ENCODE results near the gene IGSF22. TPM values are rescaled to one million over a fixed set of nuclear protein-coding genes. Genes with fewer than 3 reads are reported as not detected.

Gene IGSF22
- total RNA-seq, 3 donors from 2014 or later (not counting 1 experiment from before 2014, with no cell fraction given), result 0.83 to 1.7 (median 1.2) TPM

DNA sequence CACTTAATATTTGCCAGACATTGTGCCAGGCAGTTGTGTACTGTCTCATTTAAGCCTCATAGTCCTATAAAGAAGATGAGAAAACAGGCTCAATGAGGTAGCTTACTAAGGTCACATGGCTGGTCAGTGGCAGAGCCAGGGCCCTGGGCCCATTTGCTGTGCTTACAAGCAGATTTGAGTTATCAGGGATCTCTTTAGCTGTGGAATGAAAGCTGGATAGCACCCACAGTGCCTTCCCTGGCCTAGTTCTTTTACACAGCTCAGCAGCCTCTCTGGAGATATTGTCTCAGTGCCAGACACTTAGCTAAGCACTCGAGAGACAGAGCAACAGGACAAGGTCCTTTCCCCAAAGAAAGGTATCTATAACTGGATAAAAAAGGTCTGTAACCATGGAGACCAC is 21.3 kb downstream of the IGSF22 start:
- Histone ChIP-seq H3K27ac (ENCODE audit: low read length) (no peak overlapping the region), H3K4me1 (ENCODE audit: control insufficient read depth, insufficient read depth, low read length) (peaks cover 26% of the 10 kb centered on the region), H3K4me3 (ENCODE audit: low read length) (no peak overlapping the region), H3K9me3 (ENCODE audit: control insufficient read depth, insufficient read depth, low read length) (no peaks in the 10 kb centered on the region), H3K27me3 (ENCODE audit: control insufficient read depth, insufficient read depth, low read length) (no peaks in the 10 kb centered on the region), H3K36me3 (ENCODE audit: control insufficient read depth, insufficient read depth, low read length) (no peaks in the 10 kb centered on the region)
- ATAC-seq, result no peak
- Mint-ChIP-seq H3K4me3 (no peak overlapping the region), H3K9me3 (no peaks in the 10 kb centered on the region), H3K36me3 (no peaks in the 10 kb centered on the region), H3K27me3 (ENCODE audit: low read depth in 2 of 2) (peaks cover 23% of the 10 kb centered on the region in 2 donors), H3K27ac (no peak overlapping the region), H3K4me1 (peaks cover 19 to 43% of the 10 kb centered on the region in 2 donors)
- no peak for TF ChIP-seq CTCF (IDR thresholded peaks at IDR 0.05)
- 86% methylated on average over 1 of the region's 1 CpG for WGBS (ENCODE audit: insufficient coverage)
- intact Hi-C loops (cut with micrococcal nuclease), result no loop called here
- DNase-seq, result no peak

- no peak for TF ChIP-seq CTCF (IDR thresholded peaks at IDR 0.05)
- DNase-seq (no peak), ATAC-seq (no peak)
- Mint-ChIP-seq H3K27me3 (ENCODE audit: low read depth in 2 of 2) (peaks cover 23% of the 10 kb centered on the region in 2 donors), H3K4me1 (peaks cover 23 to 49% of the 10 kb centered on the region in 2 donors), H3K36me3 (no peaks in the 10 kb centered on the region), H3K9me3 (no peaks in the 10 kb centered on the region), H3K4me3 (peak overlapping the region; percentile 21), H3K27ac (no peak overlapping the region)
- intact Hi-C loops (cut with micrococcal nuclease), result no loop called here
- 94% methylated on average over 5 of the region's 5 CpGs for WGBS (ENCODE audit: insufficient coverage)
- Histone ChIP-seq H3K4me3 (ENCODE audit: low read length) (no peak overlapping the region), H3K27ac (ENCODE audit: low read length) (no peak overlapping the region), H3K27me3 (ENCODE audit: control insufficient read depth, insufficient read depth, low read length) (no peaks in the 10 kb centered on the region), H3K36me3 (ENCODE audit: control insufficient read depth, insufficient read depth, low read length) (no peaks in the 10 kb centered on the region), H3K9me3 (ENCODE audit: control insufficient read depth, insufficient read depth, low read length) (no peaks in the 10 kb centered on the region), H3K4me1 (ENCODE audit: control insufficient read depth, insufficient read depth, low read length) (peaks cover 32% of the 10 kb centered on the region)
Observed at GRCh38 chr11:18704045-18704645, 21.8 kb downstream of the IGSF22 start.

GRCh38 chr11:18703001-18703763 is 22.8 kb downstream of the IGSF22 start:
- Mint-ChIP-seq H3K4me3 (no peak overlapping the region), H3K27ac (no peak overlapping the region), H3K27me3 (ENCODE audit: low read depth in 2 of 2) (peaks cover 23% of the 10 kb centered on the region in 2 donors), H3K4me1 (peaks cover 26 to 52% of the 10 kb centered on the region in 2 donors), H3K36me3 (no peaks in the 10 kb centered on the region), H3K9me3 (no peaks in the 10 kb centered on the region)
- no peak for TF ChIP-seq CTCF (IDR thresholded peaks at IDR 0.05)
- intact Hi-C loops (cut with micrococcal nuclease), result no loop called here
- no peaks in the 10 kb centered on the region for H3K36me3 ChIP-seq (ENCODE audit: control insufficient read depth, insufficient read depth, low read length)
- DNase-seq, result no peak
- no peaks in the 10 kb centered on the region for H3K27me3 ChIP-seq (ENCODE audit: control insufficient read depth, insufficient read depth, low read length)
- WGBS (ENCODE audit: insufficient coverage), result 74% methylated on average over 2 of the region's 2 CpGs
- H3K4me3 ChIP-seq (ENCODE audit: low read length), result no peak overlapping the region
- H3K4me1 ChIP-seq (ENCODE audit: control insufficient read depth, insufficient read depth, low read length), result peaks cover 36% of the 10 kb centered on the region
- H3K9me3 ChIP-seq (ENCODE audit: control insufficient read depth, insufficient read depth, low read length), result no peaks in the 10 kb centered on the region
- H3K27ac ChIP-seq (ENCODE audit: low read length), result no peak overlapping the region
- no peak for ATAC-seq

Measured in natural killer cell (primary cell).